Measurements from ENCODE around the gene CNTN5.
"Not testable (repeated sequence)": the region's sequence is repeated elsewhere in the genome, so short reads cannot be mapped to it uniquely, and the experiment has no call there.

CNTN5 gene

DNA sequence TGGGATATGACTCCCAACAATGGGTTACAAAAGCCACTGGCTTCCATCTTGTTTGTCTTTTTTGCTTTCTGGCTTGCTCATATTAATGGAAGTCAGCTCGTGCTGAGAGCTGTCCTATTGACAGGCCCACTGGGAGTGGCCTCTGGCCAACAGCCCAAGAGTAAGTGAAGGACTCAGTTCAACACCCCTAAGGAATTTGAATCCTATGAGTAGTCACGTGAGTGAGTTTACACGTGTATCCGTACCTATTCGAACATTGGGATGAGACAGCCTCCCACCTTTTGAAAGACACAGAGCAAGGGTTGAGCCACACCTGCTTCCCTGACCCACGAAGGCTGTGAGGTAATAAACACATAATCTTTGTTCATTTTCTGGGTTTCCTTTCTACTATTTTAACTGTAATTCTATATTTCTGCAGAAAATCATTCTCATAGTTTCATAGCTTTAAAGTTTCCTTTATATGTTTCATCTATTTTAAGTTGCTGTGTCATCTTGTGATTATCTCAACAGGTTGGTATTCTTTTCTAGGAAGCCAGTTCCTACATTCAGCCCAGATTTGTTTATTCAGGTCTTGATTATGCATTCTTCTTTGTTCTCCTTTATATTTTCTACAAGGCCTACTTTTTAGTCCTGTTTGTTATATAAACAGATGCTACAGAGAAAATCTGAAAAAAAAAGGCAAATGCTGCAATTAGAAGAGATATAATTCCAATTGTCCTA is 802.3 kb downstream of the CNTN5 start:
- DNase-seq (ENCODE audit: extremely low read depth, low read depth): no peak
- TF ChIP-seq, protein P1, sequence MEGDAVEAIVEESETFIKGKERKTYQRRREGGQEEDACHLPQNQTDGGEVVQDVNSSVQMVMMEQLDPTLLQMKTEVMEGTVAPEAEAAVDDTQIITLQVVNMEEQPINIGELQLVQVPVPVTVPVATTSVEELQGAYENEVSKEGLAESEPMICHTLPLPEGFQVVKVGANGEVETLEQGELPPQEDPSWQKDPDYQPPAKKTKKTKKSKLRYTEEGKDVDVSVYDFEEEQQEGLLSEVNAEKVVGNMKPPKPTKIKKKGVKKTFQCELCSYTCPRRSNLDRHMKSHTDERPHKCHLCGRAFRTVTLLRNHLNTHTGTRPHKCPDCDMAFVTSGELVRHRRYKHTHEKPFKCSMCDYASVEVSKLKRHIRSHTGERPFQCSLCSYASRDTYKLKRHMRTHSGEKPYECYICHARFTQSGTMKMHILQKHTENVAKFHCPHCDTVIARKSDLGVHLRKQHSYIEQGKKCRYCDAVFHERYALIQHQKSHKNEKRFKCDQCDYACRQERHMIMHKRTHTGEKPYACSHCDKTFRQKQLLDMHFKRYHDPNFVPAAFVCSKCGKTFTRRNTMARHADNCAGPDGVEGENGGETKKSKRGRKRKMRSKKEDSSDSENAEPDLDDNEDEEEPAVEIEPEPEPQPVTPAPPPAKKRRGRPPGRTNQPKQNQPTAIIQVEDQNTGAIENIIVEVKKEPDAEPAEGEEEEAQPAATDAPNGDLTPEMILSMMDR (IDR thresholded peaks at IDR 0.05; ENCODE audit: low read depth, low read length): no peak

DNA sequence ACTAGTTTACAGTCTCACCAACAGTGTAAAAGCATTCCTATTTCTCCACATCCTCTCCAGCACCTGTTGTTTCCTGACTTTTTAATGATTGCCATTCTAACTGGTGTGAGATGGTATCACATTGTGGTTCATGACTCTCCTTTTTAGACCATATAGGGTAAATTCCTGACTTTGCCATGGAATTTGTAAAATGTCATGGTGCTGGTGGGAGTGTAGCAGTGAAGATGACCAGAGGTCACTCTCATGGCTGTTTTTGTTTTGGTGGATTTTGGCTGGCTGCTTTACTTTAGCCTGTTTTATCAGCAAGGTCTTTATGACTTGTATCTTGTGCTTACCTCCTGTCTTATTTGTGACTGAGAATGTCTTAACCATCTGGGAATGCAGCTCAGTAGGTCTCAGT is 816.0 kb downstream of the CNTN5 start:
- DNase-seq (ENCODE audit: extremely low read depth, low read depth): not testable (repeated sequence)

DNA sequence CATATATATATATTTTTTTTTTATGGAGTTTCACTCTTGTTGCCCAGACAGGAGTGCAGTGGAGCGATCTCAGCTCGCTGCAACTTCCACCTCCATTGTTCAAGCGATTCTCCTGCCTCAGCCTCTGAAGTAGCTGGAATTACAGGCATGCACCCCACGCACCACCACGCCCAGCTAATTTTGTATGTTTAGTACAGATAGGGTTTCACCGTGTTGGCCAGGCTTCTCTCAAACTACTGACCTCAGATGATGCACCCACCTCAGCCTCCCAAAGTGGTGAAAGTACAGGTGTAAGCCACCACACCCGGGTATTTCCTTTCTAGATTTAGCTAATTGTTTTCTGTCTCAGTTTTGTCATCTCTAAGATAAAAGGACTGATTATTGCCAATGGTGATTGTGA is 821.1 kb downstream of the CNTN5 start:
- TF ChIP-seq, protein P1 (IDR thresholded peaks at IDR 0.05; ENCODE audit: low read depth, low read length): no peak
- no peak for DNase-seq (ENCODE audit: extremely low read depth, low read depth)

DNA sequence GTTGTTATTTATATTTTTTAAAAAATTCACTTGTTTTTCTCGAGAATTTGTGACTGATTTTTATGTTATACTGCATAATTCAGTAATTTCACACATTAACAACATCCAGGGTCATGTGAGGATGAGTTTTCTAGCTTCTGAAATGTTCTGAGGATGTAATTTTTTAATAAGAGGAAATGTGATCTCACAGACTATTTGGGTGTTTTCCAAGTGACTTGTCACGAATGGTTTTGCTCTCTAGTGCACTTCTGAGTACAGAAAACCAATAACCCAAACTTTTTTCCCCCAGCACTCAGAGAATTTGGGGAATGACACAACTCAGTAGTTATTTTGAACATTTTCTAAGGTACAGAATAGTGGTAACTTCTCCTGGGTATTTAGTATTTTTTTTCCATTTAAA is 845.2 kb downstream of the CNTN5 start:
- DNase-seq (ENCODE audit: extremely low read depth, low read depth): no peak
- TF ChIP-seq, protein P1 (IDR thresholded peaks at IDR 0.05; ENCODE audit: low read depth, low read length): no peak

DNA sequence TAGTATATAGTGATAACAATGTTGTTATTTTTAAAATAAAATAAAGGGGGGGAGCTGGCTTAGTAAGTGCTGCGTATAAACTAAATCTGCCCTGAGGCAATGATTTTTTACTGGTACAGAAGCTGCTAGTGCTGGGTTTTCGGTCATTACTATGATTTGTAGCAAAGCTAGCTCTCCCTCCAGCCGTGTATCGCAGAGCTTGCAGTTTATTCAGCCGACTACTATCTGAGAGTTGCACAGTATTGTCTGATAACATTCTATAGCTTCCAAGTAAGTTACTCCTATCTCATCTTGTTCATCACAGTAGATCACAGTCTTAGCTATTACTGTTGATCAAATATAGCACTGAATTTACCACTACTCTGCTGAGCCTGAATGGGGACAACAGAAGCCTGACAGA is 860.9 kb downstream of the CNTN5 start:
- TF ChIP-seq, protein P1 (IDR thresholded peaks at IDR 0.05; ENCODE audit: low read depth, low read length): no peak
- DNase-seq (ENCODE audit: extremely low read depth, low read depth): no peak

DNA sequence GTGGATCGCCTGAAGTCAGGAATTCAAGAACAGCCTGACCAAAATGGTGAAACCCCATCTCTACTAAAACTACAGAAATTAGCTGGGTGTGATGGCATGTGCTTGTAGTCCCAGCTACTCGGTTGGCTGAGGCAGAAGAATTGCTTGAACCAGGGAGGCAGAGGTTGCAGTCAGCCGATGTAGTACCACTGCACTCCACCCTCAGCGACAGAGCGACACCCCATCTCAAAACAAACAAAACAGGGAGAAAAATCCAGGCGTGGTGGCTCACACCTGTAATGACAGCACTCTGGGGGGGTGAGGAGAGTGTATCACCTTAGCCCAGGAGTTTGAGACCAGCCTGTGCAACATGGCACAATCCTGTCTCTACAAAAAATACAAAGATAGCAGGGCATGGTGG is 864.0 kb downstream of the CNTN5 start:
- no peak for DNase-seq (ENCODE audit: extremely low read depth, low read depth)
- TF ChIP-seq, protein P1 (IDR thresholded peaks at IDR 0.05; ENCODE audit: low read depth, low read length): no peak

DNA sequence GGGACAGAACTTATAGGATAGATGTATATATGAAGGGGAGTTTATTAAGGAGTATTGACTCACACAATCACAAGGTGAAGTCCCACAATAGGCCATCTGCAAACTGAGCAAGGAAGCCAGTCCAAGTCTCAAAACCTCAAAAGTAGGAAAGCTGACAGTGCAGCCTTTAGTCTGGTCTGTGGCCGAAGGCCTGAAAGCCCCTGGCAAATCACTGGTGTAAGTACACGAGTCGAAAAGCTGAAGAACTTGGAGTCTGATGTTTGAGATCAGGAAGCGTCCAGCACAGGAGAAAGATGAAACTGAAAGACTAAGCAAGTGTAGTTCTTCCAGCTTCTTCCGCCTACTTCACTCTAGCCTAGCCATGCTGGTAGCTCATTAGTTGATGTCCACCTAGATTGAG is 866.7 kb downstream of the CNTN5 start:
- DNase-seq (ENCODE audit: extremely low read depth, low read depth): no peak
- TF ChIP-seq, protein P1 (IDR thresholded peaks at IDR 0.05; ENCODE audit: low read depth, low read length): no peak

DNA sequence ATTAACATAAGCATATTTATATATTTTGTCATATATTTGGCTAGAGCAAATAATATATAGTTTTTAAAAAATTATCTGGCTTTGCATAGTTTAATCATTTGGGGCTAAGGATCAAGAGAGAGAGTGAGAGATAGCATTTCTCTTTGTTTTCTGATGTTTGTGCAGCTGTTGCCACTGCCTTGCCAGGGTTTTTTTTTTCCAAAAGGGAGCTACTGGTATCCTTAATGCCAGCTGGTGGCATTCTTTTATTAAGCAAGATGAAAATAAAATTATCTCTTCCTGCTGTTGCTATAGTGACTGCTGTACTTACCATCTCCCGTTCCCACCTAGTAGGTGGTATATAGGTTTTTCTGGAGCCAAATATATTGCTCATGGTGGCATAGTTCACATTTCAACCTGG is 873.1 kb downstream of the CNTN5 start:
- DNase-seq (ENCODE audit: extremely low read depth, low read depth): no peak
- TF ChIP-seq, protein P1 (IDR thresholded peaks at IDR 0.05; ENCODE audit: low read depth, low read length): no peak
